Measurements from ENCODE around the gene CBX4. TPM values are rescaled to one million over a fixed set of nuclear protein-coding genes. Genes with fewer than 3 reads are reported as not detected.

The CBX4 gene
- total and polyA plus RNA-seq, 2 of the 13 experiments (the other 11 are each of a cell fraction or from before 2014, with no cell fraction given): 25.8 to 50.8 TPM

- TF ChIP-seq KLF16 (CRISPR knock-in tag; IDR thresholded peaks at IDR 0.05) (no peak), CAMTA2 (CRISPR knock-in tag; IDR thresholded peaks at IDR 0.05; ENCODE audit: borderline replicate concordance) (0 out of 2 replicates have a peak, but pooled peaks have one; percentile 48), PRDM10 (CRISPR knock-in tag; IDR thresholded peaks at IDR 0.05; ENCODE audit: low read depth) (no peak), SRSF1 (optimal IDR thresholded peaks at IDR 0.05; ENCODE audit: low read depth, low read length) (no peak), GTF3A (CRISPR knock-in tag; conservative IDR thresholded peaks at IDR 0.05) (0 out of 2 replicates have a peak, but pooled peaks have one; percentile 19), ZNF230 (CRISPR knock-in tag; IDR thresholded peaks at IDR 0.05) (peak; percentile 89; the same call in 1 of the 2 replicates), EED (CRISPR knock-in tag; IDR thresholded peaks at IDR 0.05) (no peak), ZNF256 (CRISPR knock-in tag; conservative IDR thresholded peaks at IDR 0.05) (0 out of 2 replicates have a peak, but pooled peaks have one; percentile 15), NR0B2 (CRISPR knock-in tag; IDR thresholded peaks at IDR 0.05) (0 out of 2 replicates have a peak, but pooled peaks have one; percentile 30), ZNF343 (CRISPR knock-in tag; IDR thresholded peaks at IDR 0.05) (0 out of 2 replicates have a peak, but pooled peaks have one; percentile 15), ZNF75D (CRISPR knock-in tag; IDR thresholded peaks at IDR 0.05; ENCODE audit: borderline replicate concordance) (no peak), SRY (CRISPR knock-in tag; IDR thresholded peaks at IDR 0.05) (0 out of 2 replicates have a peak, but pooled peaks have one; percentile 24), ZNF333 (CRISPR knock-in tag; IDR thresholded peaks at IDR 0.05; ENCODE audit: borderline replicate concordance) (peak; percentile 45; the same call in 1 of the 2 replicates), ZFP36 (IDR thresholded peaks at IDR 0.05; ENCODE audit: borderline replicate concordance, low read depth, low read length, partially characterized antibody) (no peak), ZNF543 (CRISPR knock-in tag; IDR thresholded peaks at IDR 0.05) (peak; percentile 41; the same call in 1 of the 2 replicates), ZNF788 (CRISPR knock-in tag; IDR thresholded peaks at IDR 0.05; ENCODE audit: borderline replicate concordance) (0 out of 2 replicates have a peak, but pooled peaks have one; percentile 30), FOXP4 (CRISPR knock-in tag; IDR thresholded peaks at IDR 0.05) (no peak), ZSCAN9 (CRISPR knock-in tag; IDR thresholded peaks at IDR 0.05; ENCODE audit: borderline replicate concordance) (no peak), KDM5B (CRISPR knock-in tag; IDR thresholded peaks at IDR 0.05; ENCODE audit: borderline replicate concordance) (peak; percentile 75), IRF1 (CRISPR knock-in tag; IDR thresholded peaks at IDR 0.05; ENCODE audit: low read depth) (0 out of 2 replicates have a peak, but pooled peaks have one; percentile 61), ARNTL (CRISPR knock-in tag; IDR thresholded peaks at IDR 0.05) (0 out of 2 replicates have a peak, but pooled peaks have one; percentile 29), SETDB1 (CRISPR knock-in tag; IDR thresholded peaks at IDR 0.05; ENCODE audit: borderline replicate concordance) (no peak), SAP130 (CRISPR knock-in tag; IDR thresholded peaks at IDR 0.05; ENCODE audit: low read depth) (0 out of 2 replicates have a peak, but pooled peaks have one; percentile 6), KLF11 (CRISPR knock-in tag; IDR thresholded peaks at IDR 0.05) (no peak)
Measured at GRCh38 chr17:79830763-79831264, 8.4 kb downstream of the CBX4 start (continued).
